Nucleus accumbens (tissue), 56 donors: ENCODE data around the gene RPS19.
"Not testable (repeated sequence)": the region's sequence is repeated elsewhere in the genome, so short reads cannot be mapped to it uniquely, and the experiment has no call there.

Experiments
- DNase-seq, 56 donors: peaks; one replicate each; lab custom pipeline; 2025; lab: John Stamatoyannopoulos, UW

The RPS19 gene

DNA sequence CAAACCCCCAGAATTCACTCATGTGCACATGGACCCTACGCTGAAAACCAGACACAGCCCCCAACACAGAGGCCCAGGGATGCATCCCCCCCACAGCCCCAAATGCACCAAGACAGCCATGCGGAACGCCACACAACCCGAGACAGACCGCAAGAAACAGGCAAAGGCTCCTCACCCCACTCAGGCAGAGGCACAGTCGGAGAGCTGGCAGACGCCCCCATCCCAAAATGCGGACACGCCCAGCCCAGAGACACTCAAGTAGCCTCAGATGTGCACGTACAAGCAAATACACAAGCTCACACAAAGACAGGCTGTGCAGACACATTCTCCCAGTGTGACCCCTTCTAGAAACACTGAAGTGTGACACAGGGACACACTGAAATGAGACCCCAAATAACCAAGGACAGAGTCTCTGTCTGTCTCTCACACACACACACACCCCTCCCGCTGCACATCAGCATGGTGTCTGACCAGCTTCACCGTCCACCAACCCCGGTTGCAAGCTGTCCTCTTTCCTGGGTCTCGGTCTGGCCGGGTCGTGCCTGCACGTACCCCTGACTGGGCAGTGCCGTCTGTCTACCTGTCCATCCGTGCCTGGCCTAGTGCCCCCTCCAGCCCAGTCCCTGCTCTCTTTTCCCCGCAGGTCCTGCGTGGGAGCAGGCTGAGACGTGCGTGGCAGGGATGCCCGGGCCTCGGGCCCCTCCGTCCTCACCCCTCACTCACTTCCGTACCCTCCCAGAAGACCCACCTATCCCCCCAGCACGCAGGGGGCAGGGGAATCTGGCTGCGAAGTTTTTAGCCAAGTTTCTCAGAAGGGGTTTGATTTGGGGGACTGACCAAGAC is 52.1 kb downstream of the RPS19 start:
- DNase-seq, result no peak

DNA sequence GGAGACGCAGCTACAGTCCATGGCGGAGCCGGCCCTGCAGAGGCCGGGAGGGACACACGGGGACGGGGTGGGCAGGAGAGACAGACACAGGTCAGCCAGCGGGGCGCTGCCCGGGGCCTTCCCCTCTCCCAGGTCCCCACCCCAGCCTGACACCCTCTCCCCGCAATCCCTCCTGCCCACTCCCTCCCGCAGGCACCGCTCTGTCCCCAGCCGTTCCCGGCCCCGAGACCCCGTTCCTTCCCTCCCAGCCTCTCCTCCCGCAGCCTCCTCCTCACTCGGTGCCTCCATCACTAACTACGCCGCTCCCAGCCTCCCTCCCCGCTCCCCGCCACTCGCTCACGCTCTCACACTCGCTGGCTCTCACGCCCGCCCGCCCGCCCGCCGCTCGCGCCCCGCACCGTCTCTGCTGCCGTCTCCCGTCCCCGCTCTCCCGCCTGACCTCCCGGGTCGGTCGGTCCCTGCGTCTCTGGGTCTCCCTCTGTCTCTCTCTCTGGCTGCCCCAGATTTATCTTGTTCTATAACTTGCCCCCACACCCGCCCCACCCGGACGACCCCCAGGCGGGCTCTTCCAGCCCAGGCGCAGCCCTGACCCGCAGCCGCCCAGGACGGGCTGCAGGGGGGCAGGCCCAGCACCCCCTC is 53.0 kb downstream of the RPS19 start:
- DNase-seq, result peak in 1 of 56 donors; percentile 19

DNA sequence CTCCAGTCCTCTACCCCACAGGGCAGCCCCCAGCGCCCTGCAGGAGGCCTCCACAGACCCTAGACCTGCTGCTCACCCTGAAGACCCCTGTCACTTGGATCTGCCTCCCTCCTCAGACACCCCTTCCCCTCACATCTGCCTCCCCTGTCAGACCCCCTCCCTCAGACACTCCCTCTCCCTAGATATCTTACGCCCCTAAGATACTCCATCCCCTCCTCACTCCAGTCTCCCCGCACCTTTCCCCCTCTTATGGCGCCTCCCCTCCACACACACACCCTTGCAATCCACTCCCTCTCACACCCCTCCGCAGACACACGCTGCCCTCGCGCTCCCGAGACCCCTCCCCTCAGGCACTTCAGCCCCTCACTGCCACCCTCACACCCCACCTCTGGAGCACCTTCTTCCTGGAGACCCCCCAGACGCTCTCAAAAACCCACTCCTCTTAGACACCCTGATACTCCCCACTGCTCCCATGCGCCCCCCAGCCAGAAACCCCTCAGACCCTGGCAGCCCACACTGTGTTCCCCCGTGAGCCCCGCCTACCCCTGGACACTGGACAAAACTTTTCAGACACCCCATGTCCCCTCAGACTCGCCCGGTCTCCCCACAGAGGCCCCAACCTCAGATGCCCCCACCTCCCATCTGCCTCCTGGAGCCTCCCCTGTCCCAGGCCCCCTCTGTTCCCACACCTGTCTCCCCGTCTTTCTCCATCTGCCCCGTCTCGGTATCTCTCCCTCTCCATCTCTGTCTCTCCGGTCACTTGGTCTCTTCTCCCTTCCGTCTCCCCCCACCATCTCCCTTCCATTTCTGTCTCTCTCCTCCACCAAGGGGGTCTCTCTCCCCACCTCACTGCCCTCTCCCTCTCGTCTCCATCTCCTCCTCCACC is 53.7 kb downstream of the RPS19 start:
- no peak for DNase-seq

DNA sequence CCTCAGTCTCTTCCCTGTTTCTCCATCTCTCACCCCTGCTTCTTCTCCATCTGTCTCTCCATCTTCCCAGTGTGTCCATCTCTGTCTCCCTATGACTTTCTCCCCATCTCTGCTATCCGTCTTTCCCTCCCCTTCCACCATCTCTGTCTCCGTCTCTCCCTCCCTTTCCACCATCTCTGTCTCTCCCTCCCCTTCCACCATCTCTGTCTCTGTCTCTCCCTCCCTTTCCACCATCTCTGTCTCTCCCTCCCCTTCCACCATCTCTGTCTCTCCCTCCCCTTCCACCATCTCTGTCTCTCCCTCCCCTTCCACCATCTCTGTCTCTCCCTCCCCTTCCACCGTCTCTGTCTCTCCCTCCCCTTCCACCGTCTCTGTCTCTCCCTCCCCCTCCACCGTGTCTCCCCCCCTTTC is 54.4 kb downstream of the RPS19 start:
- DNase-seq, result not testable (repeated sequence)

DNA sequence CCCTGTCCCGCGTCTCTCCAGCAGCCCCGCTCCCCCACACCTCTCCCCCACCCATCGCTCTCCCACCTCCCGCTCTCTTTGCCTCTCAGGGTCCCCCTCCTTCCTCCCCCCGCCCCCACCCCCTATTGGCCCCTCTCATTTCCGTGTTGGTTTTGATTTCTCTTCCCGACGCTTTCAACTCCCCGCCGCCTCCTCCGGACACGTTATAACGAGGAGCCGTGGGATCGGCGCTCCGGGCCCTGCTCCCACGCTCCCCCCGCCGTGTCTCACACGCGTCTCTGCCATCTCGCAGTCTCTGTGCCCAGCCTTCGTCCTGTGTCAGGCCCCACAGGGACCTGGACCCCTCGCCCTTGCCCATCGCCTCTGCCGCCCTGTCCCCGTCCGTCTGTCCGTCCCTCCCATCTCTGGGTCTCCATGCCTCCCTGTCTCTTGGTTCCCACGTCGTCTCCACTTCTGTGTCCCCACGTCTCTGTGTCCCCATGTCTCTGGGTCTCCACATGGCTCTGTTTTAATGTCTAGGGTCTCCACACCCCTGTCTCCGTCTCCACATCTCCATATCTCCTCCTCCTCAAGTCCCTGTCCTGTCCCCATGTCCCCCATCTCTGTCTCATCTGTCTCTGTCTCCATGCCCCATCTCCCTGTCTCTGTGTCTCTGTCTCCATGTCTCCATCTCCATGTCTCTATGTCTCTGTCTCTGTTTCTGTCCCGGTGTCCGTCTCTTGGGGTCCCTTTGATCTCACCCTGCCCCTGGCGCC is 55.1 kb downstream of the RPS19 start:
- DNase-seq, result no peak

DNA sequence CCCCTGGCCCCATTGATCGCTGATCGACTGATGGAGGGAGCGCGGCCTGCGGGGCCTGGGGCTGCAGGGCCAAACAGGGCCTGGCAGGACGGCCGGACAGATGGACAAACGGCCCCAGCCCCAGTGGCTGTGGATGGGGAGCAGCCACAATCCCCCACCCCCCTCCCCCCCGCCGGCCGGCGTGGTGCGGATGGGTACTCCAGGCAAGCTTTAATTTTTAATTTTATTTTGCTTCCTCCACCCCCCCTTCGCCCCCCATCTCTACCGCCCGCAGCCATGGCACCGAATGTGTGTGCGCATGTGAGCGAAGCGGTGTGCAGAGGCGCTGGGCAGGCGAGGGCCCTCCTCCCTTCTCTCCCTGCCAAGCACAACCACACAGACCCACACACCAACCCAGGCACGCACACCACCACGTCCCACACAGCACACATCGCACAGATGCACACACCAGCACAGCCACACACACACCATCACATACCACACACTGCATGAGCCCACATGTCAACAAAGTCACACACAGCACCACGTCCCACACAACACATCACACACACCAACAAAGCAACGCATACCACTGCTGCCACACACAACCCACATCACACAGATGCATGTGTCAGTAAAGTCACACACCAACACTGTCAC is 55.8 kb downstream of the RPS19 start:
- no peak for DNase-seq

DNA sequence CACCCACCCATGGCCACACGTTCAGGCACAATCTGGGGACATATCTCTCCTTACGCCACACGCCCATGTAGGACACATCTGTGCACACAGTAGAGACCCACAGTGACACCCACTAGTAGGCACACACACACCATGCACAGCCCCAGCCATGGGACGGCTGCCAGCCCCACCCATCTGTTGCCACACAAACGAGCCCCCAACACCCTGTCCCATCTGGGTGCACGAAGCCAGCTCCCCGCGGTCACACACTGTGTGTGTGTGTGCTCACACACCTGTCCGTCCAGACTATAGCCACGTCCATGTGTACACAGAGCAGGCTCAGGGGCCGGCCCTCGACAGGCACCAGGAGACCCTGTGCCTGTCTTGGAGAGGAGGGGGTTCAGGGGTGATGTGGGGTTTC is 57.6 kb downstream of the RPS19 start:
- DNase-seq, result no peak

DNA sequence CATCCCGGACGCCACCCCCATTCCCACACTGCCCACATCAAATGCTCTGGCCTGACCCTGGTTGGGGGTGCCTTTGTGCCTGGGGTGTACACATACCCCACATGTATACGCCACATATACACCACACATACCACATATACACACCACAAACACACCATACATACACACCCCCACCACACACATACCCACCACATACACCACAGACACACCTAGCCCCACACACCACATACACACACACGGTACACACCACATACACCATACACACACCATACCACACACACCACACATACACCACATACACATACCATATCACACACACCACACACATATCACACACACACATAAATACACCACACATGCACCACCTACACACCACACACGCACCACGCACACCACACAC is 58.0 kb downstream of the RPS19 start:
- DNase-seq, result no peak

DNA sequence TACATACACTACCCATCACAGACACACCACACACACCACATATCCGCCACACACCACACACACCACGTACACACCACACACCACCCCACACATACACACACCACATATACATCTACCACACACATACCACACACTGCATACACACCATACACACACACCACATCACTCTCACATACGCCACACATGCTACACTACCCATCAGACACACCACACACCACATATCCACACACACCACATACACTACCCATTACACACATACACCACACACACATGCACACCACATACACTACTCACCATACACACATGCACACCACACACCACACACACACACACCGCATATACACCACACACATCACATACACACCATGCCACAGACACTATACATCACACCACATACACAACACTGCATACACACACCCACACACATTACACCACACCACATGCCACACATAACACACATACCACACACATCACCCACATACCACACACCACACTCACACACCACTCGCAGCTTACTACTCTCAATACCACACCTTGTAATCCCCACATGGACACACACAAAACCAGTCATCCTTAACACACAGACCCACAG is 58.7 kb downstream of the RPS19 start:
- DNase-seq, result no peak

DNA sequence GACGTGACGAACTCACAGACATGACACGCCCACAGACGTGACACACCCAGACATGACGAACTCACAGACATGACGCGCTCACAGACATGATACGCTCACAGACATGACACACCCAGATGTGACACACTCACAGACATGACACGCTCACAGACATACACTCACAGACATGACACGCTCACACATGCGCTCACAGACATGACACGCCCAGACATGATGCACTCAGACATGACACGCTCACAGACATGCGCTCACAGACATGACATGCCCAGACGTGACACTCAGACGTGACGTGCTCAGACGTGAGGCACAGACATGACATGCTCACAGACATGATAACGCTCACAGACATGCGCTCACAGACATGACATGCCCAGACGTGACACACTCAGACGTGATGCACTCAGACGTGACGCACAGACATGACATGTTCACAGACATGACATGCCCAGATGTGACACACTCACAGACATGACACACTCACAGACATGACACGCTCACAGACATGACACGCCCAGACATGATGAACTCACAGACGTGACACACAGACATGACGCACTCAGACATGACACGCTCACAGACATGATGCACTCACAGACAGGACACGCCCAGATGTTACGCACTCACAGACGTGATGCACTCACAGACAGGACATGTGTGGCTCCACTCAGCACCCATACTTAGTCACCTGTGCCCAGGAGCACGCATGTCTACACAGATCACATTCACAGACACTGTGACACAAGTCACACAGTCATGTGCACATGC is 60.1 kb downstream of the RPS19 start:
- no peak for DNase-seq

DNA sequence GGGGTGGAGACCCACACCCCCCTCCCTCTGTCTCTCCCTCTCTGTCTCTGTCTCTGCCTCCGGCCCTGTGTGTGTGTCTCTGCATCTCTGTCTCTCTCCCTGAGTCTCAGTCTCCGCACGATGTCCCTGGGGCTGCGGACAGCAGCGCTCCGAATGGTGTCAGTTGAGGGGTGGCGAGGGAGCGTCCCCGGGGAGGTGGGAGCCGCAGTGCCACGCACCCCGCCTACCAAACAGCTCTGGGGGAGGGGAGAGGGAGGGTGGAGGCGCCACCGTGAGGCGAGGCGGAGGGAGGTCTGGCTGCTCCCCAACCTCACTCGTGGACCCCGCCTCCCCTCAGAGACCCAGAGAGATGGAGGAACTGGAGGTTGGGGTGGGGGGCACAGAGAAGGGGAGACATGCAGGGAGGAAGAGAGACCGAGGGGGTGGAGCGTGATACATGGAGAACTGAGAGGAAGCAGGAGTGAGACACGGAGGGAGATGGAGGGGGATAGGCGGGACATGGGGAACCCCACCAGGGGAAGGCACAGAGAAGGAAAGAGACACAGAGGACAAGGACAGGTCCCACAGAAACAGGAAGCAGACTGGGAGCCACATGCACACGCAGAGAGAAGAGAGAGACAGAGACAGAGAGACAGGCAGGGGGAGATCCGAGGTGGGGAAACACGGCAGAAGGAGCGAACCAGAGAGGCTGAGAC is 61.0 kb downstream of the RPS19 start:
- DNase-seq, result no peak

DNA sequence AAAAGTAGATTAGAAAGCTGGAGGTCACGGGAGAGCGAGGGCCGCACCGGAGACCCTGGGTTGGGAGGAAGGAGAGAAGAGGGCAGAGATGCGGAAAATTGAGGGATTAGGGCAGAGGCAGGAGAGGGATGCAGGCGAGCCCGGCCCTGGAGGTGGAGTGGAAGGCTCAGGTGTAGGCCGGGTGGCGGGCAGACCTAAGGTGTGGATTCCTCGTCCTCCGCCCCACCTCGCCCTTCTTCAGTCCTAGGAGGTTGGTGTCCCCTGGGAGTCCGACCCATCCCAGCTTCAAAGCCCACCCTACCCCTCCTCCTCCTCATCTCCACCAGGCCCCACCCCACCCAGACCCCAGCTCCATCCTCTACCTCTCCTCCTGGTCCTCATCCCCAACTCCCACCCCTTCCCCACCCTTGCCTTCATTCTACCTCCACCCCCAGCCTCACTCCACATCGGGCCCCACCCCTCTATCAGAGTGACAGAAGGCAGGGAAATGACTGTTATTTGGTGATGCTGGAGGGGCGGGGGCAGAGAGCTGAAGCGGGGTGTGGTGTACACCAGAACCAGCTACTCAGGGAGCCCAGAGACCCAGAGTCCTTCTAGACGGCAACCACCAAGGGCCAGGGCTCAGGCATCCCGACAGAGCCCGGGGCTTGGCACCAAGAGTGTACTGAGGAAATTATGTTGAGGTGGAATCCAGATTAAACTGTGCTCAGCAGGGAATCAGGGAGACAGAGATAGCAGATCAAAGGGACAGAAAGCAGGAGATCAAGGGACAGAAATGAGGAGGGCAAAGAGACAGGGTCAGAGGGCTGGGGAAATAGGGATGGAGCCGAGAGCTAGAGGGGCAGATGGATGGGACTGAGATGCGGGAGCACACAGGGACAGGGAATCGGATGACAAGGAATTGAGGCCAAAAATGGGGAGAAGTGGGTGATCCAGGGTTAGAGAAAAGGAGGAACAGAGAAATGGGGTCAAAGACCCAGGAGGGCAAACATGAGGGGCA is 61.8 kb downstream of the RPS19 start:
- no peak for DNase-seq
